OCI-LY7 (cell line): ENCODE data around the gene IPPK. TPM values are rescaled to one million over a fixed set of nuclear protein-coding genes. Genes with fewer than 3 reads are reported as not detected.

Experiments used
- BruUV-seq: library from RNA; stranded (reverse); fragments of 400-500 nt; replicated peaks from 2 replicates; lab custom pipeline; 2021; lab: Mats Ljungman, UMichigan
- CTCF ChIA-PET: fragments of 300-600 bp; sonication (Branson Sonifier 250); formaldehyde crosslinking; loops from one replicate; lab custom pipeline; 2022; ENCODE audit warnings: antibody characterized with exemption; ENCODE audit not compliant: unreplicated experiment; lab: Charles Lee
- POLR2A ChIA-PET: fragments of 300-600 bp; sonication (Branson Sonifier 250); formaldehyde crosslinking; loops from one replicate; lab custom pipeline; 2022; ENCODE audit warnings: antibody characterized with exemption; lab: Charles Lee
- DNase-seq: peaks from one replicate; pipeline ENCODE4 v3.0.0-alpha.2; 2015; ENCODE audit warnings: low spot score
- H2AFZ ChIP-seq: fragments of 200-600 bp; sonication (generic), shearing (Covaris generic); 2 replicates; pipeline ENCODE4 v1.6.1; 2014; ENCODE audit warnings: mild to moderate bottlenecking, antibody characterized with exemption, low read length, moderate library complexity
- H3K27ac ChIP-seq: fragments of 200-600 bp; sonication (generic); 2 replicates; pipeline ENCODE4 v1.5.1; 2014; ENCODE audit warnings: mixed run types, low read depth, mild to moderate bottlenecking, moderate library complexity, low read length, inconsistent platforms; ENCODE audit not compliant: poor library complexity, severe bottlenecking
- H3K36me3 ChIP-seq: fragments of 200-600 bp; sonication (generic); 2 replicates; pipeline ENCODE4 v1.6.1; 2014; ENCODE audit warnings: mild to moderate bottlenecking, antibody characterized with exemption, low read length, moderate library complexity, mixed read lengths; ENCODE audit not compliant: insufficient read depth
- H3K4me1 ChIP-seq: fragments of 200-600 bp; sonication (generic); 2 replicates; pipeline ENCODE4 v1.5.1; 2014; ENCODE audit warnings: mild to moderate bottlenecking, low read length; ENCODE audit not compliant: insufficient read depth, poor library complexity, severe bottlenecking
- H3K4me2 ChIP-seq: fragments of 200-600 bp; sonication (generic); 2 replicates; pipeline ENCODE4 v1.6.1; 2014; ENCODE audit warnings: mild to moderate bottlenecking, low read length
- H3K4me3 ChIP-seq: fragments of 200-600 bp; sonication (generic); 2 replicates; pipeline ENCODE4 v1.5.1; 2014; ENCODE audit warnings: mild to moderate bottlenecking, low read depth, low read length; ENCODE audit not compliant: poor library complexity, severe bottlenecking
- H3K79me2 ChIP-seq: fragments of 200-600 bp; sonication (generic); 2 replicates; pipeline ENCODE4 v1.6.1; 2016; ENCODE audit warnings: low read depth, mild to moderate bottlenecking, low read length, moderate library complexity, mixed read lengths; ENCODE audit not compliant: insufficient read depth
- H3K9me2 ChIP-seq: fragments of 200-600 bp; sonication (generic); 2 replicates; pipeline ENCODE4 v1.6.1; 2016; ENCODE audit warnings: mild to moderate bottlenecking, low read length, mixed read lengths; ENCODE audit not compliant: insufficient read depth
- H3K9me3 ChIP-seq: fragments of 200-600 bp; sonication (generic); 2 replicates; pipeline ENCODE4 v1.6.1; 2014; ENCODE audit warnings: mild to moderate bottlenecking, mixed run types, low read length, mixed read lengths
- H4K20me1 ChIP-seq: fragments of 200-600 bp; sonication (generic); 2 replicates; pipeline ENCODE4 v1.6.1; 2014; ENCODE audit warnings: mild to moderate bottlenecking, antibody characterized with exemption, low read length, moderate library complexity, mixed read lengths; ENCODE audit not compliant: insufficient read depth
- CTCF ChIP-seq: fragments of 200-600 bp; sonication (generic); conservative IDR thresholded peaks from 2 replicates; pipeline ENCODE4 v1.5.1; 2014; ENCODE audit warnings: mild to moderate bottlenecking, antibody characterized with exemption, low read length, moderate library complexity, mixed read lengths
- EZH2phosphoT487 ChIP-seq: fragments of 200-600 bp; sonication (generic); IDR thresholded peaks from 2 replicates; pipeline ENCODE4 v1.6.1; 2018; ENCODE audit warnings: low read depth, borderline replicate concordance, mild to moderate bottlenecking, mixed run types, antibody characterized with exemption, low read length, moderate library complexity, mixed read lengths
- intact Hi-C: fragments of 100-400 bp; cut with micrococcal nuclease; formaldehyde crosslinking; loops from one replicate; pipeline ENCODE4 v1.10.0; 2022; ENCODE audit not compliant: unreplicated experiment
- total RNA-seq, 2 experiments: library from RNA; depleted of rRNA in 1 of 2; stranded (reverse); fragments of >200 nt in 1 of 2; shearing (Covaris generic) in 1 of 2; gene quantifications; 2 replicates each; pipeline ENCODE4 v1.2.3, GENCODE V29; 2014 to 2022

IPPK gene
- total RNA-seq, 2 experiments from 2014 or later = 10.3 to 12.7 TPM

GRCh38 chr9:92608909-92609445 is 61.0 kb downstream of the IPPK start:
- H3K4me1 ChIP-seq = no peaks in the 10 kb centered on the region
- H3K79me2 ChIP-seq = no peaks in the 10 kb centered on the region
- intact Hi-C loops = no loop called here
- DNase-seq = no peak
- H2AFZ ChIP-seq = no peak overlapping the region
- H3K27ac ChIP-seq = no peak overlapping the region
- H3K4me3 ChIP-seq = no peak overlapping the region
- peaks cover 29% of the 10 kb centered on the region; the same call in 1 of the 2 replicates for H3K36me3 ChIP-seq
- H4K20me1 ChIP-seq = no peaks in the 10 kb centered on the region
- CTCF ChIA-PET = no interaction called here
- no peaks in the 10 kb centered on the region for H3K9me2 ChIP-seq
- BruUV-seq = no TSS peak
- POLR2A ChIA-PET = no interaction called here
- H3K4me2 ChIP-seq = no peak overlapping the region
- peaks cover 8% of the 10 kb centered on the region; the same call in 1 of the 2 replicates for H3K9me3 ChIP-seq
- no peak for TF ChIP-seq CTCF

GRCh38 chr9:92608241-92608908 is 61.6 kb downstream of the IPPK start:
- no peak overlapping the region for H3K4me3 ChIP-seq
- intact Hi-C loops = no loop called here
- H3K27ac ChIP-seq = no peak overlapping the region
- peaks cover 23% of the 10 kb centered on the region; the same call in 1 of the 2 replicates for H3K36me3 ChIP-seq
- H4K20me1 ChIP-seq = no peaks in the 10 kb centered on the region
- ChIA-PET POLR2A (interaction anchor here (0.7 kb wide), 1 partner anchor 15 kb away, joined by 3 read pairs; no protein-coding TSS in a partner anchor), CTCF (no interaction called here)
- H2AFZ ChIP-seq = no peak overlapping the region
- H3K79me2 ChIP-seq = no peaks in the 10 kb centered on the region
- peaks cover 8% of the 10 kb centered on the region; the same call in 1 of the 2 replicates for H3K9me3 ChIP-seq
- H3K9me2 ChIP-seq = no peaks in the 10 kb centered on the region
- TF ChIP-seq EZH2phosphoT487 = no peak
- TF ChIP-seq CTCF = no peak
- H3K4me2 ChIP-seq = no peak overlapping the region
- H3K4me1 ChIP-seq = no peaks in the 10 kb centered on the region
- DNase-seq = no peak
- no TSS peak for BruUV-seq

GRCh38 chr9:92607773-92608172 is 62.2 kb downstream of the IPPK start:
- no TSS peak for BruUV-seq
- CTCF ChIA-PET = no interaction called here
- no peak for TF ChIP-seq EZH2phosphoT487
- no peak for TF ChIP-seq CTCF

More at GRCh38 chr9:92607773-92608172, 62.2 kb downstream of the IPPK start:
- peaks cover 8% of the 10 kb centered on the region; the same call in 1 of the 2 replicates for H3K9me3 ChIP-seq
- H3K4me1 ChIP-seq = no peaks in the 10 kb centered on the region
- H3K27ac ChIP-seq = no peak overlapping the region
- H2AFZ ChIP-seq = no peak overlapping the region
- intact Hi-C loops = no loop called here
- no peaks in the 10 kb centered on the region for H4K20me1 ChIP-seq
- no peak overlapping the region for H3K4me3 ChIP-seq
- POLR2A ChIA-PET = interaction anchor here (0.6 to 0.7 kb wide), 2 partner anchors 15 to 144 kb away, joined by 3 to 4 read pairs; no protein-coding TSS in a partner anchor
- H3K79me2 ChIP-seq = no peaks in the 10 kb centered on the region
- DNase-seq = no peak
- H3K4me2 ChIP-seq = no peak overlapping the region
- peaks cover 17% of the 10 kb centered on the region; the same call in 1 of the 2 replicates for H3K36me3 ChIP-seq
- no peaks in the 10 kb centered on the region for H3K9me2 ChIP-seq
